Hematopoietic multipotent progenitor cell treated with erythropoietin and hydrocortisone succinate and interleukin-3 and kit ligand, for 4 days (in vitro differentiated cells): ENCODE data around the gene CDH12.

Experiments used
- DNase-seq: peaks from one replicate; pipeline ENCODE4 v3.0.0-alpha.2; 2015

CDH12 gene

DNA sequence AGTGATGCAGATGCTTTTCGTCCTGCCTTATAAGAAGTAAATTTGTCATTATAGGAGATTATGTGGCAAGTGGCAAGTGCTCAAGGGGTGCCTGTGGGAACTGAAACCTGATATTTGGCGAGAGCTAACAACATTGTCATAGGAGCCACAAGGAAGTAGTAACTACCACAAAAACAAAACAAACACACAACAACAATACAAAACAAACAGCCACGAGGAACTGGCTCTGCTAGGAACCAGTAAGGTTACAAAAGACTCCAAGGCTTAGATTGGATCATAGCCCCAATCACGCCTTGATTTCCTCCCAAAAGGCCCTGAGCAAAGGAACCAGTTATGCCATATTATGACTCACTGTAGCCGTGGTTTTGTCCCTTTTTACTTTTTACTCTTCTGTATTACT is 1045.2 kb downstream of the CDH12 start:
- DNase-seq, result peak; percentile 6

DNA sequence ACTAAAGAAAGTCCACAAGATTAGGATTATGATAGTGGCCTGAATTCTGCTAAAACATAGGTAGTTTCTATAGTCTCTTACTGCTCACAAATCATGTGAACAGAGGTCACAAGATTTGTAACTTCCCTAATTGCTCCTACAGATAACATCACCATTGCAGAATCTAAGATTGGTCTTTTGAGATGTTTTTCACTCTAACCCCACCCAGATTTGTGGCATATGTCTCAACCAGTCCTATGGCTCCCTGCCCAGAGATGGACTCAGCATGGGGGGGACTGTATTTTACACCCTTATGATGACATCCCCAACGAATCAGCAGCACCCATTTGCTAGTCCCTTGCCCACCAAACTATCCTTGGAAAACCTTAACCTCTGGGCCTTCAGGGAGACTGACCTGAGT is 1046.2 kb downstream of the CDH12 start:
- DNase-seq, result peak; percentile 80

DNA sequence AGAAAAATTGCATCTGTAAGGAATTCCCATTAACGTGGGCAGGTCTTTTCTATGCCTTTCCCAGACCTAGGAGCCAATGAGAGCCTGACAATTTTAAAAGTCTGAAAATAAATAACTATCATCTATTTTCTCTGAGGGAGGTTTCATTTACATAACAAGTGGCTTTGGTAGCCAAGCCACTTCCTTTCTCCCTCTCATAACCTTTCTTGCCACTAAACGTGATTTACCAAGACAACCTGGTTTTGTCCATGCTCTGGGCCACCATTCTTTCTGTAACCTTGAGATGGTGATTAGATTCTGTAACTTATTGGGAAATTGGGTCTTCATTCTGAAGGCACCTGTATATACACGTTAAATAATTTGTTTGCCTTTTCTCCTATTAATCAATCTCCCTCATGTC is 1046.9 kb downstream of the CDH12 start:
- no peak for DNase-seq

DNA sequence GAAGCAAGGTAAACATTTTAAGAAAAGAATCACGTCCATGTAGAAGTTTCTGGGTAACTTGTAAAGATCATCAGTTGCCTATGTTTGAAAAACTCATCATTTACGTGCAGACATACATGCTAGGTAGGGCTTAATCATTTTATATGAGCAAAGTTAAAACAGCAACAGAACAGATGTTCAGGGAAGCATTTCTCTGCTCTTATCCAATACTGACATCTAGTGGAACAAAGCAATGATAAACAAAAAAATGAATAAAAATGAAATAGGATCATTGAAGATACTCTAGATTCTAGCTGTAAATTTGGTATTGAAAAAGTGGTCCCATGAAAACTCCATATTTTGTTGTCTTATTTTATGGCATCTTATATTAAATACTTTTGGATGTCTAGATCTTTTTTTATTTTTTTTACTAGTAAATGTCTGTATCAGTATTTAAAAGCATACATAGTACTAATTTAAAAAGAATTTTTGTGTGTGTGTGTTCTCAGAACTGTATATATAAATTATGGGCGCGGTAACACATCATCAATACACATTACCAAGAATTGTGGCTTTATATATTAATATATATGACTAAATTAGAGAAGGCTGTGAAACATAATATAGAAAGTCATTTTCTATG is 1050.2 kb downstream of the CDH12 start:
- DNase-seq, result peak; percentile 62

DNA sequence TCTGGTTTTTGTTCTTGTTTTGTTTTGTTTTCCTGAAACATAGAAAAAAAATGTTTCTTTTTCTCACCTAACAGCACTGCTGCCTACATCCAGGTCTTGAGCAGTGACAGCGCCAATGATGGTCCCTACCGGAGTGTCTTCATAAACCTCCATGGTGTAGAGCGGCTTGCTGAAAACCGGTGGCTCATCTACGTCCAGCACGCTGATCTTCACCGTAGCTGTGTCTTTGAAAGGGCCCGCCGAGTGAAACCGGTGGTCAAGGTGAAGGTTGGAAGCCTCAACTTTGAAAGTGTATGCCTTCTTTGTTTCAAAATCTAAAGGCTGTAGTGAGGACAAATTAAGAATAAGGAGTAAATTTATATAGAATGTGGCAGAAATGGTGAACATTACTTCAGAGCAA is 1051.0 kb downstream of the CDH12 start:
- DNase-seq, result no peak

DNA sequence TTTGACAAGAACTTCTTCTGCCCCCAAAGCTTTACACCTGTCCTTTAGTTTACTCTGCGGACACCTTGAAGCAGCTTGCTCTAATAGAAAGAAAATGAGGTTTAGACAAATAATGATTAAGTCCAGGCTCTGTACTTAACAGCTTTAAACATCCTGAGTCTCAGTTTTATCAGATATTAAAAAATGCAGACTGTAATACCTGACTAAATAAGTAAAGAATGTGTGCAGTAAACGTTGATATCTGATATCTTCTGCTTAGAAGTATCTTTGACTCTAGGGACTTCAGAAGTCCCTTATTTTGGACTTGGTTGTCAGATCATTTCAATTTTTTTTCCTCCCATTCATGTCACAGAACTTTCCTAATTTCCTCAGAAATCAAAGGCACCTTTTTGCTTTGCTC is 1060.4 kb downstream of the CDH12 start:
- DNase-seq, result no peak

DNA sequence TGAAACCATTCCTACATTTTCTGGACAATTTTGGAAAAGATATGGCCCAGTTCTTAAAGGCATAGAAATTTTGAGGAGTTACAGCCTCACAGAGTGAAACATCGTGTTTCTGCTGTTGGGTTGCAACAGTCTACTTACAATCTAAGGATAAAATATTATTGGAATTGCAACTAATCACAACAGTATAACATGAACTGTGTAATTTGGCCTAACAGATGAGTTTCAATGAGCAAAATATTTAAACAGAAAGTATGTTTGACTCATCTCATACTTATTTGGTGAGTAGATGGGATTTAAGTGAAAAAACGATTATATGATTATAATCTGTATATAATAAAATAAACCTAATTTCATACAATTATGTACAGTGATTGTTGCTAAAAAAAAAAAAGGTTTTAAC is 1061.8 kb downstream of the CDH12 start:
- DNase-seq, result no peak

DNA sequence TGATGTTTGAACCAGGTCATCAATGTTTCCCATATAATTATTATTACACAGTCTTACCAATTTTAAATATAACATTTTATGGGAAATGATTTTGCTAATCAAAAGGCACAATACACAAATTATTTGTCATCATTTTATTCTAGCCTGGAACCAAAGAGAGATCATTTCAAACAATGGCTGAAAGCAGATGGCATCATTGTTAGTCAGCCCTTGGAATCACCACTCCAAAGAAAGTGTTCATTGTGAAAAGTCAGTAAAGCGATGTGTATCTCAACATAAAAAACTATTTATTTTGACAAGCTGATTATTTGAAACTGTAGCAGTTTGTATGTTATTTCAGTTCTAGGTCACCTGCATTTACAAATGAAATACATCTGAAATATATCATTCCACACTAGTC is 1068.7 kb downstream of the CDH12 start:
- DNase-seq, result no peak

DNA sequence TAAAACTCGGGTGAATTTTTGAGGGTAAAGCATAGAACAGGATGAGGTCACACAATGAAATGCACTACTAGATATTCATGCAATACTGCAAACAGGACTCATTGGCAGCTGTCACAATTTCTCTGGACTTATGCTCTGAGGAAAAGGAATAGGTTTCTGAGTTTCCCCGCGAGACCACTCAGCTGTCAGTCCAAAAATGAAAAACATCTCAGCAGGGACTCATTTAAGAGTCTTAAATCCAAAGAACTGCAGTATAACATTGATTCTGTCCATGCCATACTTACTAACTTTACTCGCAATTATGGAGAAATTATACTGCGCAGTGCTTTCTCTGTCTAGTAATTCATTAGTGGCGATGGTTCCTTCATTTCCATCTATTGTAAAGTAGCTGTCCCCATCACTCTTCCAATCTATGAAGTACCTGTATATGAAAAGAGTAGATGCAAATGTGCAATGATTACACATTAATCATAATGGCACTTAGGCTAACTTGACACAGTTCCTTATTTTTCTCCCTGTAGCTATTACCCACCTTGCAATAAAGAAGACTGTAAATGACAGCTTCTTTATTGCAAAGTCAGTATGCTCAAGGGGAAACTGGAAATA is 1070.0 kb downstream of the CDH12 start:
- no peak for DNase-seq

DNA sequence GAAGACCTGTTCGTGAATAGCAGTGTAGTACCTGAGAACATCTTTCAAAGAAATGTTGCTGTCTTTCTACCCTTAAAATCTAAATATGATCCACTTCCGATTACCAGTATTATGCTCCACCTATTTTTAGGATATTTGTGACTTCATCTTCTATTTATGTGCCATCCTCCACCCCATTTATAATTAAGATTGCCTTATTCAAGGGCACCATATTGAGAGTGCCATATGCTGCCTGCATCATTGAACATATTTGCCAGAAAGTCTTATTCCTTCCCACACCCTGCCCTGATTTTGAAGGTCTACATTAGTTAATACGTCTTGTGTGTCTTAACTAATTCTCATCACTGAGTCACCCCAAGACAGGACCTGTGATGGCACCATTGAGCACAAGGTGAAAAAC is 1076.7 kb downstream of the CDH12 start:
- no peak for DNase-seq

DNA sequence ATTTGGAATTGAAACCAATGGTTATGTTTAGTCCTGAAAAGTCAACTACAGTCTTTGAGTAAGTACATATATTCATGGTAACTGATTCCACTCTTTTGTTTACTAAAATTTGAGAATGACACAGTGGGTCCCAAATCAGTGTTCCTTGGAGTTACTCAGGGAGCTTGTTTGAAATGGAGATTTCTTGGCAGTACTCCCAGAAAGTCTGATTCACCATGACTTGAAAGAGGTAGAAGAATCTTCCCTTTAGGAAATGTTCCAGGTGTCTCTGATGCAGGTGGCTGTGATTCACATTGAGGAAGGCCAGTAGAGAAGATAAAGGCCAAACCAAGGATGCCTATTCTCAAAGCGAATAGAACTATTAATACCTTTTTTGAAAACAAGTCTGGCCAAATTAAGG is 1078.3 kb downstream of the CDH12 start:
- DNase-seq, result no peak

DNA sequence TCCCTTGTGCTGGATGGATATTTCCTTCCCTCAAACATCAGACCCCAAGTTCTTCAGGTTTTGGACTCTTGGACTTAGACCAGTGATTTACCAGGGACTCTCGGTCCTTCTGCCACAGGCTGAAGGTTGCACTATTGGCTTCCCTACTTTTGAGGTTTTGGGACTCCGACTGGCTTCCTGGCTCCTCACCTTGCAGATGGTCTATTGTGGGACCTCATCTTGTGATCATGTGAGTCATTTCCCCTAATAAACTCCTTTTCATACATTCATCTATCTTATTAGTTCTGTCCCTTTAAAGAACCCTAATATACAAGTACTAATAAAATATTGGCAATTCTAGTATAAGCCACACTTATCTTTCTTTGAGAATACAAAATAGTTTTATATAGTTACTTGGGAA is 1078.9 kb downstream of the CDH12 start:
- no peak for DNase-seq

DNA sequence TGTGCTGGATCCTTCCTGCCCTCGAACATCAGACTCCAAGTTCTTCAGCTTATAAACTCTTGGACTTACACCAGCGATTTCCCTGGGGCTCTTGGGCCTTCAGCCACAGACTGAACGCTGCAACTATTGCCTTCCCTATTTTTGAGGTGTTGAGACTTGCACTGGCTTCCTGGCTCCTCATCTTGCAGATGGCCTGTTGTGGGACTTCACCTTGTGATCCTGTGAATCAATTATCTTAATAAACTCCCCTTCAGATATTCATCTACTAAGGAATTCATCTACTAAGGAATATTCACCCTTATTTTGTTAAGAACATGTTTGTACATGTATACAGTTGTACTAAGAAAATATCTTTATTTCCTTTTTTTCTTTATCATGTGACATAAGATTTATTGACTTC is 1079.7 kb downstream of the CDH12 start:
- DNase-seq, result no peak

DNA sequence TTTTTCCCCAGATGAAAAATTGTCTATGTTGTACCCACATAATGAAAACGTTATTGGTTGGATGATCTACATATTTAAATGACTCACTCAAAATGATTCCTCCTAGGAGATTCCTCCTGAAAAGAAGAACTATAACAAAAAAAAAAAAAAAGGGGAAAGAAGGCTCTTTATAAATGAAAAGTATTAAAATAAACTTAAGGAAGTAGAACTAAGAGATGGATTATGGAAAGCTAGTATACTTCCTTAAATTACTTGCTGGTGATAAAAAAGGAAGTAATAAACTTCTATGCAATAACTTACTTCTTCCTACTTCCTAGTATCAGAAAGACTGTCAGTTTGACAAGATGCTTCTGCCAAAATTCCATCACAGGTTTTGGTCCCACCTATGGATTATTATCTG is 1087.7 kb downstream of the CDH12 start:
- DNase-seq, result peak; percentile 3

DNA sequence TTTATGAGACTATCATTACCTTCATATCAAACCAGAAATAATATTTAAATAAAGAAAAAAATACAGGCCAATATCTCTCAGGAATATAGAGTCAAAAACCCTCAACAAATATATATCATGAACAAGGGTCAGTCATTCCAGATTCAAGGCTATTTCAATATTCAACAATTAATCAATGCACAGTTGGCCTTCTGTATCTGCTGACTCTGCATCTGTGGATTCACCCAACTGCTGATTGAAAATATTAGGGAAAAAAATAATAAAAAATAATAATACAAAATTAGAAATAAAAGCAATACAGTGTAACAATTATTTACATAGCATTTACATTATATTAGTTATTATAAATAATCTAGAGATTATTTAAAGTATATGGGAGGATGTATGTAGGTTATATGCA is 1114.0 kb downstream of the CDH12 start:
- DNase-seq, result no peak

DNA sequence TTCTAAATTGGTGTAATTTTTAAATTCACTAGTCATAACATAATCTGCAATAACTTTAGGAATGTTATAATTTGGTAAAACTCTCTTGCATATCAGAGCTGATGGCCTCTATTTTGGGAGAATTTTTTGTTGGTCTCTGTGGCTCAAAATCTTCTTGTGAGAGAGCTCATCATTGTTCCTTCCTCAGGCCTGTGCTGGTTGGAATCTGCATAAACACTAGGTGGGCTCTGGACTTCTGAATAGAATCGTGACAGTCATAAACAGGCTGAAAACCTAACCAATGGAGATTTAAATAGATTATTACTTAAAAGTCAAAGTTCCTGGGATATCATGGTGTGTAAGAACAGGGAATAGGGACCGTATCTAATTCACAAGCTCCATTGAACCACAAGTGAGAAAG is 1129.6 kb downstream of the CDH12 start:
- DNase-seq, result no peak

DNA sequence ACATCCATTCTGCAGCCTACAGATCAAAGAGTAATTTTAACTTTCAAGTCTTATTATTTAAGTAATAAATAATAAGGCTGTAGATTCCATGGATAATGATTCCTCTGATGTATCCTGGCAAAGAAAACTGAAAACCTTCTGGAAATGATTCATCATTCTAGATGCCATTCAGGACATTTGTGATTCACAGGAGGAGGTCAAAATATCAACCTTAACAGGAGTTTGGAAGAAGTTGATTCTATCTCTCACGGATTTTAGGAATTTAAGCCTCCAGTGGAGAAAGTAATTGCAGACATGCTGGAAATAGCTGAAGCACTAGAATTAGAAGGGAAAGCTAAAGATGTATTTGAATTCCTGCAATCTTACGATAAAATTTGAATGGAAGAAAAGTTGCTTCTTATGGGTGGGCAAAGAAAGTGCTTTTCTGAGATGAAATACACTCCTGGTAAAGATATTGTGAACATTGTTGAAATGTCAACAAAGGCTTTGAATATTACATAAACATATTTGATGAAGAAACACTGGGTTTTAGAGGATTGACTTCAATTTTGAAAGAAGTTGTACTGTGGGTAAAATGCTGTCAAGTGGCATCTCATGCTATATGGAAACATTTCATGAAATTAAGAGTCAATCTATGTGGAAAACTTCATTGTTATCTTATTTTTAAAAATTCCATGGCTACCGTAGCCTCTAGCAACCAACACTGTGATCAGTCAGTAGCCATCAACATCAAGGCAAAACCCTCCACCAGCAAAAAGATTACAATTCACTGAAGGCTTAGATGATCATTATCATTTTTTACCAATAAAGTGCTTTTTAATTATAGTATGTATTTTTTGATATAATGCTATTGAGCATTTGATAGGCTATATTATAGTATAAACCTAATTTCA is 1141.0 kb downstream of the CDH12 start:
- DNase-seq, result peak; percentile 15

DNA sequence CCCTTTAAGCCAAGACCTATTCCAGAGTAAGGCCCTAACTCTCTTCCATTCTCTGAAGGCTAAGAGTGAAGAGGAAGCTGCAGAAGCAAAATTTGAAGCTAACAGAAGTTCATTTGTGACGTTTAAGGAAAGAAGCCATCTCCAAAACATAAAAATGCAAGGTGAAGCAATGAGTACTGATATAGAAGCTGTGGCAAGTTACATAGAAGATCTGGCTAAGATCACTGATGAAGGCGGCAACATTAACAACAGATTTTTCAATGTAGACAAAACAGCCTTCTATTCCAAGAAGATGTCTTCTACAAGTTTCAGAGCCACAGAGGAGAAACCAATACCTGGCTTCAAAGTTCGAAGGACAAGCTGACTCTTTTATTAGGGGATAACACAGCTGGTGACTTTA is 1143.4 kb downstream of the CDH12 start:
- DNase-seq, result peak; percentile 13

DNA sequence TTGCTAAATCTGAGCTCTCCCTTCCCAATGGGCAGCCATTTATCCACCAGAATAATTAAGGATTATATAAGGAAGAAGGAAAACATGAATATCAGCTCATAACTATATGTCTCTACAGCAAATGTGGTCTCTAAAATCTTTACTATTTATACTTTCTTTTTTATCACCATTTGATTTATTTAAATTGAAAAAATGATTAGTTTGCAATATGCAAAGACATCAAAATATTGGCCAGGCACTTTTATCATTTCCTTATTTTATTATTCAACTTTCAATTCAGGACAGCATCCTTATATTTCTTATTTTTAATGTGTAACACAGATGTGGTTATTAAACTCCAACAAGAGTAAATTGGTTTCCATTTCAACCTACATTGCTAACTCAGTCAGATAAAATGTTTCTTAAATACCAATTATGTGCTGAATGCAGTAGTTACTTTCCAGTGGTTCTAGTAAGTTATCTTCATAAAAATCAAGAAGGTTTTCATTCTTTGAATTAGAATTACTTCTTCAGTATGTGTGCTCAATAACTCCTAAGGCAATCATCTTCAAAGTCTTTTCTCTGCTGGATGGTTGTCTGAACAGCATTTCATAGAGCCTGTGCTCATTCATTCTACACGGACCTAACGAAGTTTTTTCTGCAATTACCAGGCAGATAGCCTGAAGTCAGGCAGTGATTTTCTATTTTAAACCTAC is 1148.0 kb downstream of the CDH12 start:
- no peak for DNase-seq

DNA sequence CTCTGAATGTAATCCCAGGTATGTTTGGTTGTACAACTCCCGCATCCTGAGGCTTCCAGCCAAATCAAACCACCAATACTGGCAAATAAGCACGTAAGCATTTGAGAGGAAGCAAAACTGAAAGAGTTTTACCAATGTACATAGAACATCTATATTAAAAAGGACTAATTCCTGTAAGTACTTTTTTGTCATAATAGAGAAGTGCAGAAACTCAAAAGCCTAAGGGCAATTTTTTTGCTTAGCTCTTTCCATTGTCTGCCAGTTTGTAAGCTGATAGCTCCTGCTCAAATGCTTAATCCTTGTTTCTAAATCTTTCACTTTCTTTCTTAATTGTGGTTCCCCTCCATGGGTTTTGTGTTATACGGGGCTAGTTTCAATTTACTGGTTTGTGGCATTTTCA is 1151.8 kb downstream of the CDH12 start:
- no peak for DNase-seq
